ENCODE results near the gene VTI1A.
"Not testable (repeated sequence)": the region's sequence is repeated elsewhere in the genome, so short reads cannot be mapped to it uniquely, and the experiment has no call there.

DNA sequence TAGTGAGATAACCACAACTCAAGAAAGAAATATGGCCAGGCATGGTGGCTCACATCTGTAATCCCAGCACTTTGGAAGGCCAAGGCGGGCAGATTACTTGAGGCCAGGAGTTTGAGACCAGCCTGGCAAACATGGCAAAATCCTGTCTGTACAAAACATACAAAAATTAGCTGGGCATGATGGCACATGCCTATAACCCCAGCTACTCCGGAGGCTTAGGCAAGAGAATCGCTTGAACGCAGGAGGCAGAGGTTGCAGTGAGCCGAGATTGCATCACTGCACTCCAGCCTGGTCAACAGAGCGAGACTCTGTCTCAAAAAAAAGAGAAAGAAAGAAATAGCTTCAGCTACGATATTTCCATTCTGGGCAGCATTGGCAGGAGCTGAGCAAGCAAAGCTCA is 143.8 kb downstream of the VTI1A start:
- TF ChIP-seq, protein P1, sequence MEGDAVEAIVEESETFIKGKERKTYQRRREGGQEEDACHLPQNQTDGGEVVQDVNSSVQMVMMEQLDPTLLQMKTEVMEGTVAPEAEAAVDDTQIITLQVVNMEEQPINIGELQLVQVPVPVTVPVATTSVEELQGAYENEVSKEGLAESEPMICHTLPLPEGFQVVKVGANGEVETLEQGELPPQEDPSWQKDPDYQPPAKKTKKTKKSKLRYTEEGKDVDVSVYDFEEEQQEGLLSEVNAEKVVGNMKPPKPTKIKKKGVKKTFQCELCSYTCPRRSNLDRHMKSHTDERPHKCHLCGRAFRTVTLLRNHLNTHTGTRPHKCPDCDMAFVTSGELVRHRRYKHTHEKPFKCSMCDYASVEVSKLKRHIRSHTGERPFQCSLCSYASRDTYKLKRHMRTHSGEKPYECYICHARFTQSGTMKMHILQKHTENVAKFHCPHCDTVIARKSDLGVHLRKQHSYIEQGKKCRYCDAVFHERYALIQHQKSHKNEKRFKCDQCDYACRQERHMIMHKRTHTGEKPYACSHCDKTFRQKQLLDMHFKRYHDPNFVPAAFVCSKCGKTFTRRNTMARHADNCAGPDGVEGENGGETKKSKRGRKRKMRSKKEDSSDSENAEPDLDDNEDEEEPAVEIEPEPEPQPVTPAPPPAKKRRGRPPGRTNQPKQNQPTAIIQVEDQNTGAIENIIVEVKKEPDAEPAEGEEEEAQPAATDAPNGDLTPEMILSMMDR (IDR thresholded peaks at IDR 0.05), result not testable (repeated sequence)
- not testable (repeated sequence) for TF ChIP-seq POLR2A (IDR thresholded peaks at IDR 0.05)
